GM18520 (cell line): Measurements from ENCODE around the gene CFTR.
"Not testable (repeated sequence)": the region's sequence is repeated elsewhere in the genome, so short reads cannot be mapped to it uniquely, and the experiment has no call there.

Experiments used
- ATAC-seq: cut with Tn5 transposase; IDR thresholded peaks from one replicate; pipeline ENCODE4 v1.9.1; 2021; ENCODE audit not compliant: unreplicated experiment

CFTR gene

GRCh38 chr7:117493460-117493859, 13.6 kb downstream of the CFTR start:
- ATAC-seq: no peak

GRCh38 chr7:117495308-117495707, 15.5 kb downstream of the CFTR start:
- ATAC-seq: no peak

GRCh38 chr7:117502331-117502730, 22.5 kb downstream of the CFTR start:
- ATAC-seq: no peak

- ATAC-seq: no peak
These were observed 25.4 kb downstream of the CFTR start for GRCh38 chr7:117505238-117505637.

DNA sequence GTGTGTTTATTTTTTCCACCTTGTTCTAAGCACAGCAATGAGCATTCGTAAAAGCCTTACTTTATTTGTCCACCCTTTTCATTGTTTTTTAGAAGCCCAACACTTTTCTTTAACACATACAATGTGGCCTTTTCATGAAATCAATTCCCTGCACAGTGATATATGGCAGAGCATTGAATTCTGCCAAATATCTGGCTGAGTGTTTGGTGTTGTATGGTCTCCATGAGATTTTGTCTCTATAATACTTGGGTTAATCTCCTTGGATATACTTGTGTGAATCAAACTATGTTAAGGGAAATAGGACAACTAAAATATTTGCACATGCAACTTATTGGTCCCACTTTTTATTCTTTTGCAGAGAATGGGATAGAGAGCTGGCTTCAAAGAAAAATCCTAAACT, 28.9 kb downstream of the CFTR start:
- ATAC-seq: no peak

DNA sequence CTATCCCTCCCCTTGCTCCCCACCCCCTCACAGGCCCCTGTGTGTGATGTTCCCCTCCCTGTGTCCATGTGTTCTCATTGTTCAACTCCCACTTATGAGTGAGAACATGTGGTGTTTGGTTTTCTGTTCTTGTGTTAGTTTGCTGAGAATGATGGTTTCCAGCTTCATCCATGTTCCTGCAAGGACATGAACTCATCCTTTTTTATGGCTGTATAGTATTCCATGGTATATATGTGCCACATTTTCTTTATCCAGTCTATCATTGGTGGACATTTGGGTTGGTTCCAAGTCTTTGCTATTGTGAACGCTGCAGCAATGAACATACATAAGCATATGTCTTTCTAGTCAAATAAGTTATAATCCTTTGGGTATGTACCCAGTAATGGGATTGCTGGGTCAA, 37.4 kb downstream of the CFTR start:
- ATAC-seq: not testable (repeated sequence)

DNA sequence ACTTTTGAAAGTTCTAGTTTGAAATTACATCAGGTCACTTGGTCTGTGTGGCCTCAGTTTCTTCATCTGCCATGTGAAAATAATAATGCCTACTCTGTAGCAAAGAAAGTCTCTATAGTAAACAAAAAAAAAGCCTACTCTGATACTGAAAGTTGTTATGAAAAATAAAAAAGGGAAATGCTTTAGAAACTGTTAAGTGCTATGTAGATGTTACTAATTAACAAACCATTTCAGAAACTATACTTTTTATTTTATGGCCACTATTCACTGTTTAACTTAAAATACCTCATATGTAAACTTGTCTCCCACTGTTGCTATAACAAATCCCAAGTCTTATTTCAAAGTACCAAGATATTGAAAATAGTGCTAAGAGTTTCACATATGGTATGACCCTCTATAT, 50.6 kb downstream of the CFTR start:
- ATAC-seq: no peak

DNA sequence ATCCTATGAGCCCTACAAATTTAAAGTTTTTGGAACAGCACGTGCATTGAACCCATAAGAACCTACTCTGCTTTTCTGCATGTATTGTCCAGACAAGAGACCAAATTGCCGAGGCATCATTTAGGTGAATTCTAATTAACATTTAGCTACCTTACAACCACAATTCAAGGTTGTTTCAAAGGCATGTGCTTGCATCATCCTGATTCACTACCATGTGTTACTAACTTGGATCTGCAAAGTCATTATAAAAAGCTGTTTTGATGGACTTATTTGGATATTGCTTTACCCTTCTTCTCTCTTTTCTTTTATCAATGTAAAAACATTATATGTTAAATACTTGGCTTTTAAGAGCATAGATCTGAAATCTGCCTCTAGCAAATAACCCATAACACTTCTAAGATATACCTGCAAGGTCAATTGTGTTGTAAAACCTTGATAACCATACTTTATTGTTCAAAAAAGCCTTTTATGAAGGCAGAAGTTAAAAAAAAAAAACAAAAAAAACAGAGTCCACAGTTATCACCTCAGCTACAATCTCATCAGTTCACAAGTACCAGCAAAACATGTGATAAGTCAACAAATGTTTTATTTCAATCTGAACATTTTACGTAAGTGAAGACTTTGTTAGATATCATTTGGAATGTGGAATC, 51.9 kb downstream of the CFTR start:
- ATAC-seq: no peak

DNA sequence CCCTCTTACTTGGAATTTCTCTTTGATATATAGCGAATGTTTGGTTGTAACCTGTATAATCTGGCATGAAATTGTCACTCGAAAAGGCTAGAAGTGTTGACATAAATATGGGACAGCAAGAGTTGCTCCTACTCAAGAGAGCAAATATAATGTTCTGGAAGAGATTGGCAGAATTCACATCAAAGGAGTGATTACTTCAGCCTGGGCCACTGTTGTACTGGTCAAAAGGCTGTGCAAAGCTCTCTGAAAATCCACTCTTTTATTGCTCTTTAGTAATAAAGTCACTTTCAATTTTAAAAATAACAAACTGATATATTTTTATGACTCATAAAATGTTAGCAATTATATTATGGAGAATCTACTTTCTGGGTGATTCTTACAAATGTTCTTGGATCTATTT, 58.2 kb downstream of the CFTR start:
- no peak for ATAC-seq

GRCh38 chr7:117544061-117544460, 64.2 kb downstream of the CFTR start:
- no peak for ATAC-seq

DNA sequence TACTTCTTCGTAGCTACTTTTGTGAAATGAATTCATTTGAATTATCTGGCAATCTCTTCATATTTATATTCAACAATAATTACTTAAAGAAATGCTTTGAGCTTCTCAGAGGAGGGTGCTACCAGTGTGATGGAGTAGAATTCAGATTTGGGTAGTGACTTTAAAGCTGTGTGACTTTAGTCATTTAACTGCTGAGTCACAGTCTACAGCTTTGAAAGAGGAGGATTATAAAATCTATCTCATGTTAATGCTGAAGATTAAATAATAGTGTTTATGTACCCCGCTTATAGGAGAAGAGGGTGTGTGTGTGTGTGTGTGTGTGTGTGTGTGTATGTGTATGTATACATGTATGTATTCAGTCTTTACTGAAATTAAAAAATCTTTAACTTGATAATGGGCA, 68.2 kb downstream of the CFTR start:
- no peak for ATAC-seq

DNA sequence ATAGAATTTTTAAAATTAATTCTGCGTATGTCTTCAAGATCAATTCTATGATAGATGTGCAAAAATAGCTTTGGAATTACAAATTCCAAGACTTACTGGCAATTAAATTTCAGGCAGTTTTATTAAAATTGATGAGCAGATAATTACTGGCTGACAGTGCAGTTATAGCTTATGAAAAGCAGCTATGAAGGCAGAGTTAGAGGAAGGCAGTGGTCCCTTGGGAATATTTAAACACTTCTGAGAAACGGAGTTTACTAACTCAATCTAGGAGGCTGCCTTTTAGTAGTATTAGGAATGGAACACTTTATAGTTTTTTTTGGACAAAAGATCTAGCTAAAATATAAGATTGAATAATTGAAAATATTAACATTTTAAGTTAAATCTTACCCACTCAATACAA, 70.8 kb downstream of the CFTR start:
- ATAC-seq: no peak

DNA sequence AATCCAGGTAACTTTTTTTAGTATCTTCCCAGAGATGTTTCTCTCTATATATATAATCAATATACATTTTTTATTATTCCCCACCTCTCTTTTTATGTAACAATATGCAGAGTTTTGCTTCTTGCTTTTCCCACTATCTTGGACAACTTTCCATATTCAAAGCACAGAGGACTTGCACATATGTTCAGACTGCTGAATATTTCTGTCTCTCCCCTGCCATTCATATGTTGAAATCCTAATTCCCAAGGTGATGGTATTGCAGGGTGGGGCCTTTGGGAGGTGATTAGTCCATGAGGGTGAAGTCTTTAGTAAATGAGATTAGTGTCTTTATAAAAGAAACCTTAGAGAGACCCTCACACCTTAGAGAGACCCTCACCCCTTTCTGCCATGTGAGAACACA, 72.8 kb downstream of the CFTR start:
- ATAC-seq: no peak

- no peak for ATAC-seq
These were observed 75.4 kb downstream of the CFTR start for GRCh38 chr7:117555260-117555659.

DNA sequence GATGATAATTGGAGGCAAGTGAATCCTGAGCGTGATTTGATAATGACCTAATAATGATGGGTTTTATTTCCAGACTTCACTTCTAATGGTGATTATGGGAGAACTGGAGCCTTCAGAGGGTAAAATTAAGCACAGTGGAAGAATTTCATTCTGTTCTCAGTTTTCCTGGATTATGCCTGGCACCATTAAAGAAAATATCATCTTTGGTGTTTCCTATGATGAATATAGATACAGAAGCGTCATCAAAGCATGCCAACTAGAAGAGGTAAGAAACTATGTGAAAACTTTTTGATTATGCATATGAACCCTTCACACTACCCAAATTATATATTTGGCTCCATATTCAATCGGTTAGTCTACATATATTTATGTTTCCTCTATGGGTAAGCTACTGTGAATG, 79.6 kb downstream of the CFTR start:
- ATAC-seq: no peak

DNA sequence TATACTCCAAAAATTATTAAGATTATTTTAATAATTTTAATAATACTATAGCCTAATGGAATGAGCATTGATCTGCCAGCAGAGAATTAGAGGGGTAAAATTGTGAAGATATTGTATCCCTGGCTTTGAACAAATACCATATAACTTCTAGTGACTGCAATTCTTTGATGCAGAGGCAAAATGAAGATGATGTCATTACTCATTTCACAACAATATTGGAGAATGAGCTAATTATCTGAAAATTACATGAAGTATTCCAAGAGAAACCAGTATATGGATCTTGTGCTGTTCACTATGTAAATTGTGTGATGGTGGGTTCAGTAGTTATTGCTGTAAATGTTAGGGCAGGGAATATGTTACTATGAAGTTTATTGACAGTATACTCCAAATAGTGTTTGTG, 80.2 kb downstream of the CFTR start:
- no peak for ATAC-seq

GRCh38 chr7:117562759-117563158, 82.9 kb downstream of the CFTR start:
- no peak for ATAC-seq

DNA sequence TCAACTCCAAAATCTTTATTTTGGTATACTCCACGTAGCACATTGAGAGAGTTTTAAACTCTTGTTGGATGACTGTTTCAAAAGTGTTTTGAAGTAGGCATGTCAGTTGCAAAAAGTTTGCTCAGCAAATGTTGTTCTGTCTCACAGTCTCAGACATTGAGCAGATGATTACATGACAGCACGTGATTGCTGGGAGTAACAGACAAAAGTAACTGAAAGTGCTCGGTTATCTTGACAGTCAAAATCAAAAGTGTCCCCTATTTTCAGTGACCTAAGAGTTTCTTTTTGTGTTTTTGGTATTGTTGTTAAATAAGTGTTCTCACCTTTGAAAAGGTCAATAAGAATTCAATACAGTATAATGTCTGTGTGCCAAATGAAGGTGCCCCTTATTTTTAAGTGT, 84.3 kb downstream of the CFTR start:
- no peak for ATAC-seq

- no peak for ATAC-seq
These were observed 84.8 kb downstream of the CFTR start for GRCh38 chr7:117564627-117565026.

GRCh38 chr7:117565226-117565625, 85.4 kb downstream of the CFTR start:
- no peak for ATAC-seq

GRCh38 chr7:117567781-117568180, 88.0 kb downstream of the CFTR start:
- no peak for ATAC-seq

DNA sequence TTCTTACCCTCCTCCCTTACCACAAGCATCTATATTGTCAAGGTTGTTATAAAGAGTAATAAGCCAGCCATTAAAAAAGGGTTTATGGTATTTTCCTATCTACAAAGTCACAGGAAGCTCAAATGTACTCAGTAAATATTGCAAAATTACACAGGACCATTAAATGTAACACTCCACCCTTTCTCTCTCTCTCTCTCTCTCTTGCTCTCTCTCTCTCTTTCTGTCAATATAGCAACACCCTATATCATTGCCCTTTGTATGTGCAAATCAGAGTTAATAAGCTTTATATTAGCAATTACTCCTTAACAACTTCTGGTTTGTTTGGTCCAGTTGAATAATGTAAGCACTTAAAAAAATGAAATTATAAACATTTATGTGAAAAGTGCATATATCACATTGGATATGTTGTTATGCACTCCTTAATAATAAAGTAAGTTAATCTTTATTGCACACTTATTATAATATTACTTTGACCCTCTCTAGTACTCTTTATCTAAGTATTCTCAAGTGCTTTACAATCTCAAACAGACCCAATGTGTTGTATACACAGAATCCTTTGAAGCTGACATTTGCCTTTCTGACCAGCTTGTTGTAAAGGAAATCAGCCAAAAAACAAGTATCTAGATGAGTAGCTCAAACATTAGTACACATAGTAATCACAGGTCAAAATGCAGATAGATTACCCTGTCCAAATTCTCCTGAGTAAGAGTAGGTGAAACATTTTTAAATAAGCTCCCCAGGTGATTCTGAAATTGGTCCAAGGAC, 93.2 kb downstream of the CFTR start:
- ATAC-seq: no peak

DNA sequence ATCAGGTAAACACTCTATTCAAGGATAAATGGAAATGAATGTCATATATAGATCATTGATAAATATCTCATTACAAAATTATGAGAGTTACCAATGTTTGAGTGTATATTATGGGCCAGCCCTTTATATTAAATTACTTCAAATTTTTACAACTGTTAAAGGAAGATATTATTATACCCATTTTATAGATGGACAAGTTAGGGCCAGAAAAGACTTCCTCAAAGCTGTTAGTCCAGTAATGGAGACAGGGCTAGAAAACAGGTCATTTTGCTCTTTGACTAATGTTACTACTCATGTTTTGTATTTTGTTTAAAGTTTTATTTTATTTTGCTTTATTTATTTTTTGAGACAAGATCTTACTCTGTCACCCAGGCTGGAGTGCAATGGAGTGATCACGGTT, 101.6 kb downstream of the CFTR start:
- ATAC-seq: no peak
